GM12878 (cell line): ENCODE data around the gene OPCML. TPM values are rescaled to one million over a fixed set of nuclear protein-coding genes. Genes with fewer than 3 reads are reported as not detected.

ENCODE experiments used
- ATAC-seq: fragments of 200-7000 bp; cut with Tn5 transposase; 3 replicates; pipeline ENCODE4 v1.9.1; 2020; ENCODE audit warnings: mild to moderate bottlenecking, moderate library complexity
- BruUV-seq: library from RNA; stranded (reverse); fragments of 400-500 nt; replicated peaks from 2 replicates; lab custom pipeline; 2021; lab: Mats Ljungman, UMichigan
- CTCF ChIA-PET: fragments of 300-600 bp; sonication (Branson Sonifier 250); formaldehyde crosslinking; extraction: SDS; loops from one replicate; lab custom pipeline; 2021; ENCODE audit warnings: inconsistent platforms; lab: Yijun Ruan, JAX
- POLR2A ChIA-PET: fragments of 350-600 bp; formaldehyde crosslinking; extraction: SDS; loops from one replicate; lab custom pipeline; 2021; ENCODE audit warnings: inconsistent platforms; lab: Charles Lee
- RAD21 ChIA-PET: fragments of 300-600 bp; sonication (Branson Sonifier 250); formaldehyde crosslinking; loops from one replicate; lab custom pipeline; 2023; ENCODE audit warnings: antibody characterized with exemption; ENCODE audit not compliant: unreplicated experiment; lab: Charles Lee
- SMC1A ChIA-PET: fragments of 300-600 bp; sonication (Branson Sonifier 250); formaldehyde crosslinking; loops from one replicate; lab custom pipeline; 2023; ENCODE audit not compliant: unreplicated experiment, uncharacterized antibody; lab: Charles Lee
- DNase-seq: peaks from one replicate; pipeline ENCODE4 v3.0.0-alpha.2; 2011; ENCODE audit warnings: low read depth, low spot score
- FAIRE-seq: peaks from 3 replicates; lab custom pipeline; 2011; peaks lifted over from hg19 to GRCh38; lab: Jason Lieb, UNC
- H2AFZ ChIP-seq: 2 replicates; pipeline ENCODE4 v1.6.0; 2011; ENCODE audit warnings: low read depth, low read length, control low read depth; ENCODE audit not compliant: control insufficient read depth
- H3K27ac ChIP-seq: 2 replicates; pipeline ENCODE4 v1.5.1; 2011; ENCODE audit warnings: control low read depth; ENCODE audit not compliant: control insufficient read depth, insufficient read depth
- H3K27me3 ChIP-seq, 2 experiments: replicated peaks in 1 of 2; 2 replicates each; pipeline versions ENCODE4 v1.6.0 to v1.6.1; 2011; ENCODE audit warnings: low read length in 1 of 2; ENCODE audit not compliant: control insufficient read depth in 2 of 2, insufficient read depth in 2 of 2
- H3K36me3 ChIP-seq, 2 experiments: 2 replicates each; pipeline ENCODE4 v1.5.1; 2011; ENCODE audit warnings: low read length in 1 of 2; ENCODE audit not compliant: control insufficient read depth in 2 of 2, insufficient read depth in 2 of 2
- H3K4me1 ChIP-seq: 2 replicates; pipeline ENCODE4 v1.6.1; 2011; ENCODE audit warnings: mild to moderate bottlenecking, low read length, moderate library complexity, mixed read lengths; ENCODE audit not compliant: control insufficient read depth, insufficient read depth
- H3K4me2 ChIP-seq: 2 replicates; pipeline ENCODE4 v1.6.0; 2011; ENCODE audit warnings: control low read depth; ENCODE audit not compliant: control insufficient read depth, insufficient read depth
- H3K4me3 ChIP-seq: fragments of 200-600 bp; sonication (generic); 2 replicates; pipeline ENCODE4 v1.5.1; 2016
- H3K79me2 ChIP-seq: 2 replicates; pipeline ENCODE4 v1.6.0; 2011; ENCODE audit warnings: low read length; ENCODE audit not compliant: control insufficient read depth, insufficient read depth
- H3K9ac ChIP-seq: 2 replicates; pipeline ENCODE4 v1.8.0; 2011; ENCODE audit warnings: low read length, control low read depth, mixed read lengths; ENCODE audit not compliant: control insufficient read depth, insufficient read depth
- H3K9me3 ChIP-seq: replicated peaks from 3 replicates; pipeline ENCODE4 v1.5.1; 2011; ENCODE audit warnings: mild to moderate bottlenecking, low read length; ENCODE audit not compliant: control insufficient read depth, insufficient read depth
- H4K20me1 ChIP-seq: 2 replicates; pipeline ENCODE4 v1.6.0; 2011; ENCODE audit not compliant: control insufficient read depth, insufficient read depth
- NFYB ChIP-seq: IDR thresholded peaks from 2 replicates; pipeline ENCODE4 v1.6.1; 2011; ENCODE audit warnings: low read depth, mild to moderate bottlenecking, low read length, improper control_type of control experiment, moderate library complexity; ENCODE audit not compliant: insufficient read depth
- RAD21 ChIP-seq: IDR thresholded peaks from 2 replicates; pipeline ENCODE4 v1.6.1; 2011; ENCODE audit warnings: mild to moderate bottlenecking, low read depth, low read length, moderate library complexity; ENCODE audit not compliant: insufficient read depth
- SRF ChIP-seq, 2 experiments: IDR thresholded peaks; 2 replicates each; pipeline ENCODE4 v1.6.1; 2011; ENCODE audit warnings: low read depth in 2 of 2, low read length in 2 of 2, mild to moderate bottlenecking in 1 of 2, moderate library complexity in 1 of 2
- WGBS: methylation state at CpG from one replicate; pipeline ENCODE4 v1.1.6; 2016; ENCODE audit warnings: low lambda C conversion rate; ENCODE audit not compliant: insufficient replicate concordance, insufficient coverage; ENCODE audit errors: missing lambda C conversion rate; 5-methylcytosine and 5-hydroxymethylcytosine counted together
- in situ Hi-C: fragments of 300-500 bp; cut with MboI; formaldehyde crosslinking; loops from 9 replicates; pipeline ENCODE4 v1.14.3; 2018; ENCODE audit warnings: mixed read lengths
- intact Hi-C: fragments of 100-400 bp; cut with micrococcal nuclease; formaldehyde crosslinking; loops from one replicate; pipeline ENCODE4 v1.14.2; 2022; ENCODE audit not compliant: unreplicated experiment
- polyA plus RNA-seq, 11 experiments: library from polyadenylated mRNA; depleted of rRNA in 4 of 11; unstranded in 6 of 11; stranded (reverse) in 5 of 11; fragments of >200 nt; fragmentation: Nextera tagmentation in 4 of 11; fragmentation: Illumina TruSeq in 1 of 11; extraction: Ambion mirVana in 4 of 11; extraction: Trizol in 1 of 11; gene quantifications; 1 replicate in 1 of 11; 2 replicates in 10 of 11; pipeline versions ENCODE4 v1.2.1 to v1.2.3, GENCODE V29; 2011 to 2016; ENCODE audit warnings: inconsistent platforms in 2 of 11, missing spikeins in 2 of 11, low read depth in 1 of 11
- total RNA-seq, 4 experiments: library from RNA; depleted of rRNA in 3 of 4; stranded (reverse); fragments of >200 nt in 3 of 4; fragmentation: Illumina TruSeq in 1 of 4; extraction: Trizol in 1 of 4; gene quantifications; 2 replicates each; pipeline versions ENCODE4 v1.2.1 to v1.2.3, GENCODE V29; 2013 to 2021

OPCML gene
- total and polyA plus RNA-seq, 10 of the 15 experiments (the other 5 are each of a cell fraction or from before 2014, with no cell fraction given): 0.84 TPM; not detected in 9

DNA sequence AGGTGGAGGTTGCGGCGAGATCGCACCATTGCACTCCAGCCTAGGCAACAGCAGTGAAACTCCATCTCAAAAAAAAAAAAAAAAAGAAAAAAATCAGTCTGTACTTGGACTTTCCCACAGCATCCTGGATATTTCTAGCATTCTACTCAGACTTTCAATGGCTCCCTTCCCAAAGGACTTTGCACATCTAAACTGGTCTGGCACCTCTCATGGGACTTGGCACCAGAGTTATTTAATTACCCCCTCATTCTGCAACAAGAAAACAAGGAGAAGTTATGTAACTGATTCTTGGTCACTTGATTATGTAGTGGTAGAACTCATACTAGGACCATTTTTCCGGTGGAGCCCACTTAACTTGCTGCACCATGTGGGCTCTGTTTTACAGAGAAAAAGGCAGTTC is 519.5 kb downstream of the OPCML start:
- in situ Hi-C loops: no loop called here
- ATAC-seq: no peak
- TF ChIP-seq NFYB (no peak), RAD21 (no peak)
- TF ChIP-seq, all 136 proteins: peak for 0
- H3K9me3 ChIP-seq: no peaks in the 10 kb centered on the region
- H3K4me2 ChIP-seq: no peak overlapping the region
- CTCF ChIA-PET: no interaction called here
- no peak overlapping the region for H2AFZ ChIP-seq
- RAD21 ChIA-PET: no interaction called here
- BruUV-seq: no TSS peak
- no peak overlapping the region for H3K27ac ChIP-seq
- intact Hi-C loops: no loop called here
- H3K27me3 ChIP-seq: peaks cover 0 to 2% of the 10 kb centered on the region in 2 experiments; a peak in 1 of 4 replicates
- POLR2A ChIA-PET: no interaction called here
- WGBS: 61% methylated on average over 4 of the region's 4 CpGs
- FAIRE-seq: no peak
- SMC1A ChIA-PET: no interaction called here
- no peaks in the 10 kb centered on the region for H3K36me3 ChIP-seq
- no peak overlapping the region for H3K4me3 ChIP-seq
- H3K4me1 ChIP-seq: no peaks in the 10 kb centered on the region
- no peaks in the 10 kb centered on the region for H4K20me1 ChIP-seq
- no peaks in the 10 kb centered on the region for H3K79me2 ChIP-seq
- DNase-seq: no peak
- no peak overlapping the region for H3K9ac ChIP-seq

DNA sequence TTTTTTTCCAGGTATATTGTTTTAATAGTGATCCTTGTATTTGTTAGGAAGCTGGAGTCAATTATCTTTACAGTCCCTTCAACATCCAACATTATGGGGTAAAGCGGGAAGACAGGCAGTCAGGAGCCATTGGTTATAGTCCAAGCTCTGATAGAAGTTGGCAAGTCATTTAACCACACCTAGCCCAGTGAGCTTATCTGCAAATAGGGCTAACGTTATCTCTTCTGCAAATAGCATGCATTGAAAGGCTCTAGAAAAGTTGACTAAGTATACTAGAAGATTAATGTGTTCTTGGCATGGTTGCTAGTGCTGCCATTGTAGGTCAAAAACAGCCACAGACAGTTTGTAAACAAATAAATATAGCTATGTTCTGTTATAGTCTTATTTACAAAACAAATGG is 520.7 kb downstream of the OPCML start:
- BruUV-seq: no TSS peak
- RAD21 ChIA-PET: no interaction called here
- Histone ChIP-seq H3K4me3 (no peak overlapping the region), H2AFZ (no peak overlapping the region)
- TF ChIP-seq SRF (IDR thresholded peaks at IDR 0.05; ENCODE audit: low read depth in 2 of 2, low read length in 2 of 2): no peak
- TF ChIP-seq, all 136 proteins: peak for 0
- H4K20me1 ChIP-seq: no peaks in the 10 kb centered on the region
- FAIRE-seq (no peak), DNase-seq (no peak), ATAC-seq (no peak)
- CTCF ChIA-PET: no interaction called here
- no peaks in the 10 kb centered on the region for H3K9me3 ChIP-seq
- POLR2A ChIA-PET: no interaction called here
- SMC1A ChIA-PET: no interaction called here
- no peak overlapping the region for H3K27ac ChIP-seq
- peaks cover 0 to 2% of the 10 kb centered on the region in 2 experiments; a peak in 1 of 4 replicates for H3K27me3 ChIP-seq
- no peaks in the 10 kb centered on the region for H3K36me3 ChIP-seq
- no peaks in the 10 kb centered on the region for H3K4me1 ChIP-seq
- intact Hi-C loops: no loop called here
- in situ Hi-C loops: no loop called here
- H3K79me2 ChIP-seq: no peaks in the 10 kb centered on the region
- H3K9ac ChIP-seq: no peak overlapping the region
- no peak overlapping the region for H3K4me2 ChIP-seq
- 8% methylated on average over 2 of the region's 2 CpGs for WGBS
